Lower lobe of right lung (tissue), 2 donors: Measurements from ENCODE around the gene SHFL. TPM values are rescaled to one million over a fixed set of nuclear protein-coding genes. Genes with fewer than 3 reads are reported as not detected.

ENCODE experiments used
- ATAC-seq, 2 donors: fragments of 200-7000 bp; cut with Tn5 transposase; one replicate each; pipeline ENCODE4 v1.9.1; 2020 to 2022; ENCODE audit warnings: mild to moderate bottlenecking in 2 of 2, moderate library complexity in 2 of 2
- DNase-seq: peaks from one replicate; pipeline ENCODE4 v3.0.0-alpha.2; 2020
- H3K27ac ChIP-seq: fragments of 200-600 bp; one replicate; pipeline ENCODE4 v1.8.0; 2022
- H3K27me3 ChIP-seq: fragments of 200-600 bp; one replicate; pipeline ENCODE4 v1.8.0; 2022; ENCODE audit warnings: low read depth
- H3K36me3 ChIP-seq: fragments of 200-600 bp; one replicate; pipeline ENCODE4 v1.8.0; 2022; ENCODE audit warnings: mild to moderate bottlenecking
- H3K4me1 ChIP-seq: fragments of 200-600 bp; one replicate; pipeline ENCODE4 v1.8.0; 2022
- H3K4me3 ChIP-seq: fragments of 200-600 bp; one replicate; pipeline ENCODE4 v1.8.0; 2022; ENCODE audit warnings: mild to moderate bottlenecking
- H3K9me3 ChIP-seq: fragments of 200-600 bp; one replicate; pipeline ENCODE4 v1.8.0; 2022
- intact Hi-C: fragments of 100-400 bp; cut with DNase I; formaldehyde crosslinking; loops from one replicate; pipeline ENCODE4 v1.11.0; 2022
- total RNA-seq: library from RNA; stranded (reverse); fragmentation: NEBNext Ultra II Directional; extraction: Animal tissue kit (Norgen Biotek cat#: 25700); gene quantifications from one replicate; pipeline ENCODE4 v1.2.1, GENCODE V29; 2021
- TF ChIP-seq, protein P1 (sequence below): fragments of 200-600 bp; IDR thresholded peaks from one replicate; pipeline ENCODE4 v1.8.0; 2022; ENCODE audit warnings: antibody characterized with exemption, mild to moderate bottlenecking
- donor health status: DM: no; HTN: yes; CAD: no; lungs with severe emphysema.

Gene SHFL
- total RNA-seq, 1 donor from 2014 or later = 43.4 TPM

DNA sequence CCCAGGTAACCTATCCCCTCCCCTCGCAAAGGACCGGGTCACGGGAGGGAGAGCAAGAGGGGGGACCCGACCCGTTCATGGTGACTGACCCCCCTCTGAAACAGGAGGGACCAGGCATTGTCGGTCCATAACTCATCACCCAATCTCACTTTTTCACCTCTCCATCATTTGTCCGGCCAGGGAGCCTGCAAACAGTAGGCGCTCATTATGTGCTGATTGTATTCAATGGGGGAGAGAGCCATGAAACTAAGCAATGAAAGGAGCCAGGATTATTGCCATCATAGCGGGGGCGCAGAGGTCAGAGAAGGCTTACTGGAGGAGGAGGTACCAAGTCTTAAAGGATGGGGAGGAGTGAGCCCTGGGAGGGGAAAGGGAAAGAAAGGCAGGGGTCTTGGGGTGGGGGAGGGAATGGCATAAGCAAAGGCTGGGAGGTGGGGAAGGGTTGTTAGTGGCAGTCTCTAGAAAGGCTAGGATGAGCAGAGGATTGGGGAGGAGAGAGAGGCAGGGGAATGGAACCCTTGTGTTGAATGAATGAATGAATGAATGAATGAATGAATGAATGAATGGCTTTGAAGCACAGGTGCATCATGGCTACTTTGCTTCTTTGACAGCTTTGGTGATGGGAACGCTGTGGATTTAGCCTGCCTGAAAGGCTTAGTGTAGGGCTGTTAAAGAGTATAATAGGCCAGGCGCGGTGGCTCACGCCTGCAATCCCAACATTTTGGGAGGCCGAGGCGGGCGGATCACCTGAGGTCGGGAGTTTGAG is 1.4 kb downstream of the SHFL start:
- DNase-seq (no peak), ATAC-seq (no peak)
- no peaks in the 10 kb centered on the region for H3K9me3 ChIP-seq
- H3K4me3 ChIP-seq = peak overlapping the region; percentile 100
- TF ChIP-seq, protein P1, sequence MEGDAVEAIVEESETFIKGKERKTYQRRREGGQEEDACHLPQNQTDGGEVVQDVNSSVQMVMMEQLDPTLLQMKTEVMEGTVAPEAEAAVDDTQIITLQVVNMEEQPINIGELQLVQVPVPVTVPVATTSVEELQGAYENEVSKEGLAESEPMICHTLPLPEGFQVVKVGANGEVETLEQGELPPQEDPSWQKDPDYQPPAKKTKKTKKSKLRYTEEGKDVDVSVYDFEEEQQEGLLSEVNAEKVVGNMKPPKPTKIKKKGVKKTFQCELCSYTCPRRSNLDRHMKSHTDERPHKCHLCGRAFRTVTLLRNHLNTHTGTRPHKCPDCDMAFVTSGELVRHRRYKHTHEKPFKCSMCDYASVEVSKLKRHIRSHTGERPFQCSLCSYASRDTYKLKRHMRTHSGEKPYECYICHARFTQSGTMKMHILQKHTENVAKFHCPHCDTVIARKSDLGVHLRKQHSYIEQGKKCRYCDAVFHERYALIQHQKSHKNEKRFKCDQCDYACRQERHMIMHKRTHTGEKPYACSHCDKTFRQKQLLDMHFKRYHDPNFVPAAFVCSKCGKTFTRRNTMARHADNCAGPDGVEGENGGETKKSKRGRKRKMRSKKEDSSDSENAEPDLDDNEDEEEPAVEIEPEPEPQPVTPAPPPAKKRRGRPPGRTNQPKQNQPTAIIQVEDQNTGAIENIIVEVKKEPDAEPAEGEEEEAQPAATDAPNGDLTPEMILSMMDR = no peak
- intact Hi-C loops = no loop called here
- H3K27me3 ChIP-seq = no peaks in the 10 kb centered on the region
- H3K36me3 ChIP-seq = peaks cover 35% of the 10 kb centered on the region
- H3K4me1 ChIP-seq = no peaks in the 10 kb centered on the region
- peak overlapping the region; percentile 94 for H3K27ac ChIP-seq

DNA sequence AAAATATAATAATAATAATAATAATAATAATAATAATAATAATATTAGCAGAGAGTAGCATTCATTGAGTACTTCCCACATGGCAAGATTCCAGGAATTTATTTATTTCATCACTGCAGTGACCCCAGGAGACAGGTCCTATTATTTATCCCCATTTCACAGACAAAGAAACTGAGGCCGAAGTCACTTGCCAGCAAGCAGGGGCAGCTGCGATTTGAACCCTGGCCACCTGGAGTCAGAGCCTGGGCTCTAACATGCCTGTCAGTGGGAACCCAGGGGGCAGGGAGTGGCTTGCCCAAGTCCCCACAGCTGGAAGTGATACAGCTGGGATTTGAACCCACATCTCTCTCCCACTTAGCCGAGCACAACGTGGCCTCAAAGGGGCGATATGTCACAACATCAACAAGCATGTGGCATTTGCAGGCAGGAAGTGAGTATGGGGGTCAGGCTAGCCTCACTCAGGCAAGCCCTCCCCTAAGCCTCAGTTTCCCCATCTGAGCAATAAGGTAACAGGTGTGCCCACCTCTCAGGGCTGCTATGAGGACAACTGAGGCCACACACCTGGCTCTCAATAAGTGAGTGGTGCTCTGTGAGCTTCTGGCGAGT is 2.9 kb downstream of the SHFL start:
- no peak for ATAC-seq
- no peak overlapping the region for H3K4me3 ChIP-seq
- peaks cover 46% of the 10 kb centered on the region for H3K36me3 ChIP-seq
- DNase-seq = no peak
- no peak overlapping the region for H3K27ac ChIP-seq
- H3K27me3 ChIP-seq = no peaks in the 10 kb centered on the region
- no peaks in the 10 kb centered on the region for H3K4me1 ChIP-seq
- TF ChIP-seq, protein P1 = no peak
- intact Hi-C loops = no loop called here
- H3K9me3 ChIP-seq = no peaks in the 10 kb centered on the region

DNA sequence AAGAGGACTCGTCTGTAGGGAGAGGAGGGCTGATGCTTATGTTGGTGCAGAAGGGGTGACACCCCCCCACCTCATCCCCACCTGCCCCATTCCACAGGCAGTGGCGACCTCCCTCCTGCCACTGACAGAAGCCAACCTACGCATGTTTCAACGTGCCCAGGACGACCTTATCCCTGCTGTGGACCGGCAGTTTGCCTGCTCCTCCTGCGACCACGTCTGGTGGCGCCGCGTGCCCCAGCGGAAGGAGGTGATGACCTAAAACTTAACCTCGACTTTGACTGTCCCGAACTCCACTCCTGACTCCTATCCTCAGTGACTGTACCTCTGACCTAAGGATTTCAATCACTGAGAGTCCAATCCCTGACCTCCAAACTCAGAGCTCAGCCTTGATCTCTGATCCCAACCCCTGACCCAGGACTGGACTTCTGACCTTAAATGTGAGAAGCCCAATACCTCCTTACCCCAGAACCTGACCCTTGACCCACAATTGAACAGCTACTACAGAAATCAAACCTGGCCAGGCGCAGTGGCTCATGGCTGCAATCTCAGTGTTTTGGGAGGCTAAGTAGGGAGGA is 3.8 kb downstream of the SHFL start:
- H3K9me3 ChIP-seq = no peaks in the 10 kb centered on the region
- no peaks in the 10 kb centered on the region for H3K27me3 ChIP-seq
- TF ChIP-seq, protein P1 = no peak
- DNase-seq (no peak), ATAC-seq (no peak)
- no peak overlapping the region for H3K4me3 ChIP-seq
- no peak overlapping the region for H3K27ac ChIP-seq
- no peaks in the 10 kb centered on the region for H3K4me1 ChIP-seq
- H3K36me3 ChIP-seq = peaks cover 46% of the 10 kb centered on the region
- intact Hi-C loops = no loop called here

DNA sequence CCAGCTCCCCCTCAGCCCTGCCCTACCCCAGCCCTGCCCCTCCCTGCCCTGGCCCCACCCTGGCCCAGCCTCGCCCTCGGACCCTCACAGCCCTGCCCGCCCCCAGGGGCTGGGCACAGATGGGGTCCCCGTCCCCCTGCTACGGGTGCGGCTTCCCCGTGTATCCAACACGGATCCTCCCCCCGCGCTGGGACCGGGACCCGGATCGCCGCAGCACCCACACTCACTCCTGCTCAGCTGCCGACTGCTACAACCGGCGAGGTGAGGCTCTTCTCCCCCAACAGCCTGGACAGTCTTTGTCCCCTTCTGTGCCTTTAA is 5.2 kb downstream of the SHFL start:
- peaks cover 6% of the 10 kb centered on the region for H3K4me1 ChIP-seq
- no peak overlapping the region for H3K27ac ChIP-seq
- intact Hi-C loops = no loop called here
- TF ChIP-seq, protein P1 = no peak
- ATAC-seq (no peak), DNase-seq (no peak)
- H3K36me3 ChIP-seq = peaks cover 46% of the 10 kb centered on the region
- H3K9me3 ChIP-seq = no peaks in the 10 kb centered on the region
- H3K27me3 ChIP-seq = no peaks in the 10 kb centered on the region
- H3K4me3 ChIP-seq = no peak overlapping the region

DNA sequence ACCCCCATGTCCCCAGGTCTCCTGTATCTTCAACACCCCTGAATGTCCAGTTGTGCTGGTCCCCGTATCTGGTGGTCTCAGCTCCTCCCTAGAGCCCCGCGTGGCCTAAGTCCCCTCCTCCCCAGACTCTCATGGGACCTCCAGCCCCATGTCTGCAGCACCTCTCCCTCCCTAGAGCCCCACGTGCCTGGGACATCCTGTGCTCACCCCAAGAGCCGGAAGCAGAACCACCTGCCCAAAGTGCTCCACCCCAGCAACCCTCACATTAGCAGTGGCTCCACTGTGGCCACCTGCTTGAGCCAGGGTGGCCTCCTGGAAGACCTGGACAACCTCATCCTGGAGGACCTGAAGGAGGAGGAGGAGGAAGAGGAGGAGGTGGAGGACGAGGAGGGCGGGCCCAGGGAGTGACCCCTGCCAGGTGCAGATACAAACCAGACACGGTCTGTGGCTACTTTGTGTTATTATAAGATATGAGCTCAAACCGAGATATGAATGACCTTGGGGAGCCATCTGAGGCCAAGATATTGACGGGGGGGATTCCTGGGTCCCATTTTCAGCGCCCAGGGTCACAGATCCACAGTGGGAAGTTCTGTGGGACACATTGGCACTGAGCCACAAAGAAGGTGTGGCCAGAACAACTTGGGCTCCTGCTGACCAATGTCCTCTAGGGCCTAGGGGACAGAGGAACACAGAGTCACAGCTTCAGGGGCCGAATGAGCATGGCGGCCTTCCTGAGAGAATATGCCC is 6.0 kb downstream of the SHFL start:
- ATAC-seq (no peak), DNase-seq (no peak)
- intact Hi-C loops = no loop called here
- H3K4me3 ChIP-seq = no peak overlapping the region
- H3K36me3 ChIP-seq = peaks cover 46% of the 10 kb centered on the region
- H3K27me3 ChIP-seq = no peaks in the 10 kb centered on the region
- TF ChIP-seq, protein P1 = no peak
- H3K27ac ChIP-seq = no peak overlapping the region
- no peaks in the 10 kb centered on the region for H3K9me3 ChIP-seq
- H3K4me1 ChIP-seq = peaks cover 14% of the 10 kb centered on the region
